HG03571 (cell line): ENCODE results near the gene VWA8.
A peak's percentile ranks its signal among the peaks of the same experiment; 100 is the strongest.
"Not testable (repeated sequence)": the region's sequence is repeated elsewhere in the genome, so short reads cannot be mapped to it uniquely, and the experiment has no call there.

Source experiments
- ATAC-seq: cut with Tn5 transposase; IDR thresholded peaks from one replicate; pipeline ENCODE4 v1.9.1; 2021; ENCODE audit not compliant: unreplicated experiment

VWA8 gene

DNA sequence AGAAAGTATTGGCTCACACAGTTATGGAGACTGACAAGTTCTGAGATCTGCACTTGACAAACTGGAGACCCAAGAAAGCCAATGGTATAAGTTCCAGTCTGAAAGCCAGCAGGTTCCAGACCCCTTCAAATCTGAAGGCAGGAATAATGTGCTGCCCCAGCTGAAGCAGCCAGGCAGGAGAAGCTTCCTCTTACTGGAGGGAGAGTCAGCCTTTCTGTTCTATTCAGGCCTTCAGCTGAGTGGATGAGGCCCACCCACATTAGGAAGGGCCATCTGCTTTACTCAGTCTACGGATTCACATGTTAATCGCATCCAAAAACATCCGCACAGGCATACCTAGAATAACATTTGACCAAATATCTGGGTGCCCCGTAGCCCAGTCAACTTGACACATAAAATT lies 8.2 kb upstream of the VWA8 start:
- ATAC-seq, result no peak

DNA sequence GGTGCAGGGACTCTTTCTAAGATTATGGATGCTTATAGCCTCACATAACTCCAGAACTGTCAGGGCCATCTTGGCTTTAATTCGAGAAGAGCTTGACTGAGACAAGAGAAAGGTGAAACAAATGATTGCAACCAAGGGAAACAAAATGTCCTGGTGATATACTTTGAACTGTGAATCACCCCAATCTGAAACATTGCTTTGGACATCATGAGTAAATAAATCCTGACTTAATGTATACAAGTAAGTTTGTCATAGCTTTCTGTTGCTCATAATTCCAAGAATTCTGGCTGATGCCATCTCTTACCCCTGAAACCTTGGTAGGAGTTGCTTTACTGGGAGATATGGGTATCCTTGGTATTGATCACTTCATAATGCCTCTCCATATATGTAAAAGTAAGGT lies 5.8 kb upstream of the VWA8 start:
- ATAC-seq, result no peak

DNA sequence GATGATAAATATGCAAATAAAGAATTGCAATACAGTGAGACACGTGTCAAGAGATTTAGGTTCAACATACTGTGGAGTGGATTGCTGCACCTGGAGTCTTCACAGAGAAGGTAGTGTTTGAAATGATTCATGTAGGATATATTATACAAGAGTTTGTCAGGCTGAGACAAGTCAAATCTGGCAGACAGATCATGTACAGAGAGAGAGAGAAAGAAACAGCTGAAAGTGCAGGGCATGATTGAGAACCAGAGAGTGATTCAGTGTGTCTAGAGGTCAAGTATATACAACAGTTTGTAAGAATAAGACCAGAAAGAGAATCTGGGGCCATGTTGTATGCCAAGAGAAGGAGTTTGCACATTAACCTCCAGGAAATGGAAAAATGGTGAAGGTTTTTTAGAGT lies 2.1 kb upstream of the VWA8 start:
- no peak for ATAC-seq

DNA sequence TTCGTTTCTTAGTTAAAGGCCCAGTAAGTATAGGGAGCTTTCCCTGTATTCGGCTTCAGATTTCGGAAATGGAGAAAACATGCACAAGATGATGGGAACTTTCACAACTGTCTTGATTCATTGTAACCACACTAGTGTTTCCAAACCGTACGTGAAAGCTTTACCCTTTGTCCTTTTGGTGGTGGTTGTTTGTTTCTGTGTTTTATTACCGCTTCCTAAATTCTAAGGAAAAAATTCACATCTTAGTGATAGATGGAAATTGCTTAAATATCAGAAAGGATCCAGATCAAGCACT lies 504 bp upstream of the VWA8 start:
- ATAC-seq, result no peak

DNA sequence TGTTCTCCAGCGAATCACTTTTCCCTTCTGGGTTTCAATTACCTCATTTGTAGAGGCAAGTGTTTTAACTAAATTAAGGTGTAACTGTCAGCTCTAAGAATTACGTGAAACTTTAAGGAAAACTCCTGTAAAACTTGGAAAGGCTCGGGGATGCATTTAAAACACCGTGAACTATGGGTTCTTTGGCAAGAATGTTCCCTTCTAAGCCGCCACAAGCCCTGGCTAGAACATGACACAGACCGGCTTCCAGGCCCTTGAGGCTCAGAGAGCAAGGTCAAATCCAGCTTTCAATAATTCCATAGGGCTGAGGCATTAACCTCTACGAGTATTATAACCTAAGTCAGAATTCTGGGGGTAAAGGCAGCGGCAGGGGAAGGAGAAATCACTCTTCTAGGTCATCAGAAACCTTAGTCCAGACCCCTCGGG lies 685 bp downstream of the VWA8 start:
- no peak for ATAC-seq

DNA sequence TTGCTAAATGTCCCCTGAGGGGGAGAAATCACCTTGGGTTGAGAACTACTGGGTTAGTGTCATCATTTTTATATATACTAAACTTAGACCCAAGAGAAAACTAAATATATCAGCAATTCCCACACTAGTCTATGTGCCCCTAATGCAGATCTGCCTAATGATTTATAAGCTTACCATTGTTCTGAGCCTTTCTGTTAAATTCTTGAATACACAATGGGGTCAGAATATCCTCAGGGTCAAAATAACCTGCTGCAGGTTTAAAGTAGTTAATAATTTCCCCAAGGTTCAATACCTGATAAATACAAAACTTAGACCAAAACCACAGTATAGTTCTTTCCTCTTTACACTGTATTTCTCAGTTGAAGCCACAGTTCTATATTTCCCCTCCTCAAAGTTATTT lies 4.6 kb downstream of the VWA8 start:
- peak; percentile 42 for ATAC-seq

DNA sequence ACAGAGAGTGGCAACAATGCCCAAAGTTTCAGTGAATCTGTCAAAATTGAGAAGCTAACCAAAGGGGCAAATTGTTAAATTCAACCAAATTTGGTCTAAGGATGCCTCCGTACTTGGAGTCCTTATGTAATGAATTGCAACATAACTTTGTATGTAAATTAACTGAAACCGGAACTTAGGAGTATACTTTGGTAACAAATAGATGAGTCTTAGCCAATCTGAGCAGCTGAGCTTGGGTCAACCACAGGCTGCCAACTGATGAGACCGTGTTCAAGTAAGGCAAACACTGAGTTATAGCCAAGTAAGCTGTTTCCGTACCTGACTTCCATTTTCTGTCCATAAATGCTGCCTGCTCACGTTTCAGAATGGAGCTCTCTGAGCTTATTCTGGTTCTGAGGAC lies 5.3 kb downstream of the VWA8 start:
- no peak for ATAC-seq

DNA sequence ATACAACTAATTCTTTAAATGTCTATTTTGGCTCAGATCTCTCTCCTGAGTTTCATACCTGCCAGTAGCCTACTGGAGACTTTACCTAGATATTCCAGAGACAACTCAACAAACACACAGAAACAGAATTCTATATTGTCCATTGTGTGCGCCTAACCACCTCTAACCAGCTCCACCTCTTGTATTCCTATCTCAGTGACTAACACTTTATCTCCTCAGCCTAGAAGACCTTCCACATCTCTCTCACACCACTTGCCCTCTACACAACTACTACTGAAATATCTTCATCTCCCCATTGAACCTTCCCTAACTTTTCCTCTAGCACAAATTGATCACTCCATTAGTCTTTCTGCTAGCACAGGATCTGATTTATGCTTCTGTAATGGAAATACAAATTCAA lies 6.7 kb downstream of the VWA8 start:
- ATAC-seq, result no peak

DNA sequence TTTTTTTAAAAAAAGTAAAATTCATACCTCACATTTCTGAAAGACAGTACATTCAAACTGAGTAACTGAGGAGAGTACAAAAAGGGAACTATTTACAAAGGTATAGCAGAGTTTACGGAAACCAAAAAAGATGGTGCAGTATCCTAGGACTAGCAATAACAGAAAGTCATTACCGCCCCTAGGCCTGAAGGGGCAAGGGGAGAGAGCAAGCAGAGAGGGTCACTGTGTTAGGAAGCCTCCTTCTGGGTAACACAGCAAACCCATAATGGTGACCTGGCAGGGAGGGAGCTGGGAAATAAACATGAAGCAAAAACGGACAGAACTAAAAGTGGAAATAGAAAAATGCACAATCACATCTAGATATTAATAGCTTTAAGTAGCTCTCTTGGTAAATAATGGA lies 8.2 kb downstream of the VWA8 start:
- ATAC-seq, result no peak

DNA sequence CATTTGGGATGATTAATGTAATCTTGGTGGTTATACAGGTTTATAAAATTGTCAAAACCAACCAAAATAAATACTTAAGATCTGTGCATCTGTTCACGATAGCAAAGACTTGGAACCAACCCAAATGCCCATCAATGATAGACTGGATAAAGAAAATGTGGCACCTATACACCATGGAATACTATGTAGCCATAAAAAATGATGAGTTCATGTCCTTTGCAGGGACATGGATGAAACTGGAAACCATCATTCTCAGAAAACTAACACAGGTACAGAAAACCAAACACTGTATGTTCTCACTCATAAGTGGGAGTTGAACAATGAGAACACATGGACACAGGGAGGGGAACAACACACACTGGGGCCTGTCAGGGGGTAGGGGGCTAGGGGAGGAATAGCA lies 11.8 kb downstream of the VWA8 start:
- not testable (repeated sequence) for ATAC-seq

DNA sequence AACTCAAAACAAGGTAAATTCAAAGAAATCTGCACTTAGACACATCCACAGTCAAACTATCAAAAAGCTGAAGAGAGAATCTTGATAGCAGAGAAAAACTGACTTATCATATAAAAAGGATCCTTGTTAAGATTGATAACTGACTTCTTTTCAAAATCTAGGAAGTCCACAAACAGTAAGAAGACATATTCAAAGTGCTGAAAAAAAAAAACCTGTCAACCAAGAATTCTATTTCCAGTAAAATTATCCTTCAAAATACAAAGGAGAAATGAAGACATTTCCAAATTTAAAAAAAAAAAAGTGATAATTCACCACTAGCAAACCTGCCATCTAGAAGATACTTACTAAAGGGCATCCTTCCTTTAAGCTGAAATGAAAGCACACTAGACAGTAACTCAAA lies 15.0 kb downstream of the VWA8 start:
- no peak for ATAC-seq

DNA sequence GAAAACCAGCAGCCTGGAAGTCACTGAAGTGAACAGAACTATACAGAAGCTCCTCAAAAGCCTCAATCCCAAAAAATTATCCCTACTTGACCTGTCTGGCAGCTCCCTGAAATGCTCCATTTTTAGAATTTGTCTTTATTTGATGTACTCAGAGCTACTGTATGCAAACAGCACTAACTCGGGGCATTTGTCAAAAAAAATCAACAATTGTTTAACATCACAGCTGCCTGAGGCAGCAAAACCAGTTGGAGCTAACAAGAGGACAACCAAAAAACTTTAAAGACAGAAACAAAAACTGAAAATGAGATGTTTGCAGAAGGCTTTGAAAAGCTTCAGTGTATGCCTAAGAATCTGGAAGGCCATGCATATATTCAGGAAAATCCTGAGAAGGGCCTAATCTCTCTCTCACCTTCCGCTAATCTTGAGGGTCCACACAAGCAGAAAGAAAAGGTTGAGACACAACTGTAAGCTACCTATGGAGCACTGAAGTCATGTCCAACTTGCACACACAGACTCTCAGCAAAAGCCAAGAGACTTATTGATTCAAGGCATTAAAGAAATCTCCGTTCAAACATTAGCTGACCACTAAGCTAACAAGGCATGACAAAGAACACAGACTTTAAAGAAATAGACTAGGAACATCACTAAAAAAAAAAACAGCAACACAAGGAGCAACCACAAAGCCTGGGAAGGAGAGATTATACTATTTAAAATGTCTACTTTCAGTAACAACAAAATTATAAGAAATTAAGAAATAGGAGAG lies 16.1 kb downstream of the VWA8 start:
- ATAC-seq, result no peak

DNA sequence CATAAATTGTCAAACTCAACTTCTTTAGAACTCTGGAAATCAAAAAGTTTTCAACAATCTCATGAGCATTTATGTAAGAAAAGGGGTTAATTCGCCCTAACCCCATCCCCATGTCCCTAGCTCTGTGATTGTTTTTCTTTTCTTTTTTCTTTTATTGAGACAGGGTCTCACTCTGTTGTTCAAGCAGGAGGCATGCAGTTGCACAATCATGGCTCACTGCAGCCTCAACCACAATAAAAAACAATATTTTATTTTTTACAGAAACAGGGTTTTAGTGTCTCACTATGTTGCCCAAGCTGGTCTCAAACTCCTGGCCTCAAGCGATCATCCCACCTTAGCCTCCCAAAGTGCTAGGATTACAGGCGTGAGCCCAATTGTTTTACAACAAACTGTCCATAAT lies 16.7 kb downstream of the VWA8 start:
- no peak for ATAC-seq

DNA sequence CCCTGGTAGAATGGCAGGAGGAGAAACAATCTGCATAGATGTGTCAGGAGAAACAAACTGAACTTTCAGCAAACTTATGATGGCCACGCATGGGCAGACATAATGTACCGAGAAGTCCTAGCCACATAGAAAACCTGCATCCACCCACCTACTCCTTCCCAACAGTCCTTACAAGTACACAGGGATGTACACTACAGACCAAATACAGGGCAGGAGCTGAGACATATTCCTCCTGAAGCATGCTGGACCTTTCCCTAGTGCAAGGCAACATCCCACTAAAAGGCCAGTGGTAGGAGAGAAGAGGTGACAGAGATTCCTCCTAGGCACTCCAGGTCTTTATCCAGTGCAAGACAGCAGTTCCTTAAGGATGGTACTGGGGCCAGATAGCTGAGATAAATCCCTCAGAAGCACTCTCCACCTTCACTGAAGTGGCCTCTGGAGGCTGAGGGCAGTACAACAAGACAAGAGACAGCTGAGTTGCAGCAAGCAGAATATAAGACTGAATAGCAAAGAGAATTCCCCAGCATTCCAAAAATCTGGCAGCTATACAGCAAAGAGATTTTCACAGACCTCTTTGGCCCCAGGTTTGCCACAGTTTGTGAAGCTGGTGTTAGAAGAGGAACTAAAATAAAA lies 18.3 kb downstream of the VWA8 start:
- peak; percentile 55 for ATAC-seq

DNA sequence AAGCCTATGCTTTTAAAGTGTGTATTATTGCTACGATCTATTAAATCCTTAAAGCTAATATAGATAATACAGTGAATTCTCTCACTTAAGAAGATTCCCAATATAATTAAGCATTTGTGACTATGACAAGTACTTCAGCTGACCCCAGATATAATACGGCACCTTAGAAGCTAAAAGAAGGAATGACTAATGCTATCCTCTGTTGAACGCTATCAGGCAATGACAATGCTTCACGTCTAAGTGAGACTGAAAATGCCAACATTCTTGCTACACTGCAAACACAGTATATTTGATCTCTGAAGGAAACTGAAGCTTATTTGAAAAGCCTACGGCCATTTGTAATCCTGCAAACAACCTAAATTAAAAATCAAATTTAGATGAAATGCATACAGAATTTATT lies 19.7 kb downstream of the VWA8 start:
- ATAC-seq, result no peak

DNA sequence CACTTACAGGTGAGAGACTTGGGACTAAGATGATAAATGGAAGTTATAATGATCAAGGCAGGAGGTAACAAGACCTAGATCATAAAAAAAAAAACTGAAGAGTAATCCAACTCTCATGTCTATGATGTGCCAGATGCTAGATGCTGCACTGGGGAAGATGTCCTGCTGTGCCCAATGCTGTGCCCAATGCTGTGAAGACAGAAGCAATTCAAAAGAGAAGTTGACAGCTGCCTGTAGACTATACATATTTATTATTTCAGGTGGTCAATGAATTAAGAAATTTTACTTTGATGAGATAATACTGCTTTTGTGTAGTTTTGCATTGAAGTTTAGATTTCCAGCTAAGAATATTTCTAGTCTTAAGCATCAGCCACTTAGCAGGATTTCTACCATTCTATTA lies 21.5 kb downstream of the VWA8 start:
- no peak for ATAC-seq

DNA sequence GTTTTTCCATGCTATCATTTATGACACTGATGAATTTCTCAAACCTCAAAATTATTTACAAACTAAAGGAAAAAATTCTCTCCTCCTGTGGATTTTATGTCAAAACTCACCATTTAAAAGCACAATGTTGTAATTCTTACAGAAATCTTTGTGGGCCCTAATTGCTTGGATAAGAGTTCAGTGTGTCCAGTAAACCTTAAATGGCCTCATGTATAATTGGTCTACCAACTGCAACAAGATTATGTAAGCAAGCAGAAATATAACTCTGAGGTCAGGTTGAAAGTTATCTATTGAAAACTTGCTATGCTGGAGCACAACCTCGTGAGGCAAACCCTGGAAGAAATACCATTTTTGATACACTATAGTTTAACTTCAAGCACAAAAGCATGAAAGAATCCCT lies 22.0 kb downstream of the VWA8 start:
- no peak for ATAC-seq

DNA sequence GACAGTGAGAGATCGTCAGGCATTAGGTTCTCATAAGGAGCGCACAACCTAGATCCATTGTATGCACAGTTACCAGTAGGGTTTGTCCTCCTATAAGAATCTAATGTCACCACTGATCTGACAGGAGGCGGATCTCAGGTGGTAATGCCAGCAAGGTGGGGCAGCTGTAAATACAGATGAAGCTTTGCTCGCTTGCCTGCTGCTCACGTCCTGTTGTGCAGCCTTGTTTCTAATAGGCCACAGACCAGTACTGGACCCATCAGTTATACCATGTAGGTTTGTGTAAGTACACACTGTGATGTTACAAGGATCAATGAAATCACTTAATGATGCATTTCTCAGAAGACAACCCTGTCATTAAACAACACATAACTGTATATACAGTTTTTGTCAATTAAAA lies 23.5 kb downstream of the VWA8 start:
- no peak for ATAC-seq

DNA sequence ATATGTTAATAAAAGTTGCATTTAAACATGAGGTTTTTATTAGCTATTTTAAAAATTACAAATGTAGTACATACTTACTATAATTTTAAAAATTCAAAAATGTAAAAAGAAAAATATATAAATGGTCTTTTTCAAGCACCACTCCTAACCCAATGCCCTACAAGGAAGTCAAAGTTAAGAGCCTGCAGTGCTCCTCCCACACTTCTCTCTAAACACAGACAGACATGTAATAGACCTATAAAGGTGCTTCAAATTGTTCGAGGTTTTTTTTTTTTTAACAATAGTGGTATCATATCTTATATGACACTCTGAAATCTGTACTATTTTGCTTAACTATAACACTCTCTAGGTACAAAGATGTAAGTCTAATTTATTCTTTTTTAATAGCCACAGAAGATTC lies 25.4 kb downstream of the VWA8 start:
- no peak for ATAC-seq

DNA sequence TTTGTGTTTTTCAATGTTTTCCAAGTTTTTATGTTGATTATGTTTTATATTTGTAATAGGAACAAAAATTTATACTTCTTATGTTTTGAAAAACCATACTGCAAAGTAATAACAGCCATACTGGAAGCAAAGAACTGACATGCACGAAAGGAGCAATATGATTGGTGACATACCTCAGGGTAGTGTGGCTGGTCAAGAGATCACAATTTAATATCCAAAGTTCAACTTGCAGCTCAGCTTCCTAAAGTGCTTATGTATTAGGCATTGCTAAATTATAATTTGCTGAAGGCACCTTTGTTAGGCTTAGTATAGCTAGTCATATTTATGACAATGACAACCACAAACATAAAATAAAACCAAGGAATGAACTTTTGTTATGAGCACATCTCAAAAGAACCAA lies 25.9 kb downstream of the VWA8 start:
- no peak for ATAC-seq

DNA sequence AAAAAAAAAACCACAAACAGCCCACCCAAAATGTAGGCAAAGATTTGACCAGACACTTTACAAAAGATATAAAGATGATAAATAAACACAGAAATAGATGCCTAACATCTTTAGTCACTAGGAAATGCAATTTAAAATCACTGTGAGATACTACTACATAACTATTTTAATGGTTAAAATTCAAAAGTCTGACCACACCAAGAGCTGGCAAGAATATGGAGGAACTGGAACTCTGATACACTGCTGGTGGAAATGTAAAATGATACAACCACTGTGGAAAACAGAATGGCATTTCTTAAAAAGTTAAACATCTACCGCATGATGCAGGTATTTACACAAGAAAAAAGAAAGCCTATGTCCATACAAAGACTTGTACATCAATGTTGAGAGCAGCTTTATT lies 26.8 kb downstream of the VWA8 start:
- no peak for ATAC-seq

DNA sequence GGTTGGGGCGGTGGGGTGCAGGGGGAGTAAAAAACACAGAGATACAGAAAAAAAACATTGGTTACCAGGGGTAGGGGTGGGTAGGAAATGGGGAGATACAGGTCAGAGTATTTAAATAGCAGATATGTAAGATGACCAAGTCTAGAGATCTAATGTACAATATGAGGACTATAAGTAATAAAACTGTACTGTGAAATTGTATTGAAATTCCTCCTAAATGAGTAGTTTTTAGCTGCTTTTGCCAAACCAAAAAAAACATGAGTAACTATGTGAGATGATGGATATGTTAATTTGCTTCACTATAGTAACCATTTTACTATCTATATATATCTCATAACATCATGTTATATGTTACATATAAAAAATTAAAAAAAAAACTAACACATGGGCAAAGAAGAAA lies 29.6 kb downstream of the VWA8 start:
- no peak for ATAC-seq

DNA sequence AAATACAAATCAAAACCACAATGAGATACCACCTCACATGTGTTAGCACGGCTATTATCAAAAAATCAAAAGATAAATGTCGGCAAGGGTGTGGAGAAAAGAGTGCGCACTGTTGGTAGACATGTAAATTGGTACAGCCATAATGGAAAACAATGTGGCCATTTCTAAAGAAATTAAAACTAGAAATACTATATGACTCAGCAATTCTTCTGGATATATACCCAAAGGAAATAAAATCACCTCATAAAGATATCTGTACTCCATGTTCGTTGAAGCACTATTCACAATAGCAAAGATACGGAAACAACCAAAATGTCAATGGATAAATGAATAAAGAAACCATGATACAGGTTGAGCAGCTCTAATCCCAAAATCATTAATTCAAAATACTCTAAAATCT lies 30.8 kb downstream of the VWA8 start:
- ATAC-seq, result no peak
